Measurements from ENCODE around the gene CSNK1G2. TPM values are rescaled to one million over a fixed set of nuclear protein-coding genes. Genes with fewer than 3 reads are reported as not detected.

CSNK1G2 gene
- total and polyA plus RNA-seq, 2 of the 13 experiments (the other 11 are each of a cell fraction or from before 2014, with no cell fraction given) = 53.8 to 72.5 TPM

DNA sequence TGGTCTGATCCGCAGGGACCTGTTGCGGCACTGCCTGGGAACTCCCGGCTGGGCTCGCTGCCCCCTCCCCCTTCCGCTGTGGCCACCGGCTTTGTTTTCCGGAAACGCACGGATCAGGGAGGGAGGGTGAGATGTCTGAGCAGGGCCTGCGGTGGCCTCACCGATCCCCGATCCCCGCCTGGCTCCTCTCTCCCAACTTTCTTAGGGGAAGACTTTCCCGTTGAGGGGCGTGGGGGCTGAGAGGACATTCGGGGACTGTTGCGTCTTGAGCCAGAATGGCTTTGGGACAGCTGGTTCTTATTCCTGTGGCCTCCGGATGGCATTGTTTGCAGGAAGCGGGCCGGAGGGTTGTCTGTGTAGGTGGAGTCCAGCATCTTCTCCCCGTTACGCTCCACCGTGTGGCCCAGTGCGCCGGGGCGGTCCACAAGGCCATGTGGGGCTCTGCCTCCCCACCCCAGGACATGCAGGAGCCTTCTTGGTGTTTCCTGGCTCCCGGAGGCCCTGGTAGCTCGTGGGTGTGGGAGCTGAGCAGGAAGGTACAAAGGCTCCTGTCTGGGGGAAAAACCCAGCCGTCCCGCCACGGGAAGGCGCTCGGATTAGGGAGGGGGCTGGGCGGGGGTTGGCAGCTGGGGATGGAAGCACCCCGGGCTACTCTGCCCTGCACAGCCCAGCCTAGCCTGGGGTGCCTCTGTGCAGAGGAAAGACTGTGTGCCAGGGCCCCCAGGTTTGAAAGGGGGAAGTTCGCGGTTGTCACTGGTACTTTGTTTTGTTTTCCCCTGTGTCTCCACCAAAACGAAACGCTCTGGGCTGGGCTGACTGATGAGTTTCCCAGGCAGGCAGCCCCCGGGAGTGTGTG, 1.3 kb downstream of the CSNK1G2 start (continued):
- TF ChIP-seq ZNF496 (CRISPR knock-in tag; IDR thresholded peaks at IDR 0.05; ENCODE audit: insufficient replicate concordance) (no peak), ZNF292 (CRISPR knock-in tag; IDR thresholded peaks at IDR 0.05; ENCODE audit: borderline replicate concordance, low read depth) (peak; percentile 14; the same call in 1 of the 2 replicates), ADNP (CRISPR knock-in tag; IDR thresholded peaks at IDR 0.05) (no peak), TBL1XR1 (IDR thresholded peaks at IDR 0.05; ENCODE audit: borderline replicate concordance, low read length, partially characterized antibody) (no peak), KLF9 (CRISPR knock-in tag; IDR thresholded peaks at IDR 0.05; ENCODE audit: low read depth) (no peak), ETS1 (CRISPR knock-in tag; IDR thresholded peaks at IDR 0.05) (no peak), ZFAT (CRISPR knock-in tag; conservative IDR thresholded peaks at IDR 0.05) (no peak), ZNF781 (CRISPR knock-in tag; IDR thresholded peaks at IDR 0.05; ENCODE audit: borderline replicate concordance, not compliant biosample characterization) (no peak), HES4 (CRISPR knock-in tag; IDR thresholded peaks at IDR 0.05; ENCODE audit: borderline replicate concordance) (peak; percentile 26; the same call in 1 of the 2 replicates), NR3C1 (CRISPR knock-in tag; IDR thresholded peaks at IDR 0.05) (no peak), KAT8 (CRISPR knock-in tag; IDR thresholded peaks at IDR 0.05) (peak; percentile 62), NR2F6 (IDR thresholded peaks at IDR 0.05) (no peak), NR2F6 (CRISPR knock-in tag; IDR thresholded peaks at IDR 0.05) (0 out of 2 replicates have a peak, but pooled peaks have one; percentile 25), HMGXB4 (CRISPR knock-in tag; IDR thresholded peaks at IDR 0.05; ENCODE audit: borderline replicate concordance in 1 of 2, low read depth in 1 of 2) (peak; percentile 39 to 91; a peak in 3 of 4 replicates), TMF1 (CRISPR knock-in tag; IDR thresholded peaks at IDR 0.05; ENCODE audit: low read depth) (no peak), RARA (CRISPR knock-in tag; IDR thresholded peaks at IDR 0.05) (peak; percentile 24; the same call in 1 of the 2 replicates), PRPF4 (IDR thresholded peaks at IDR 0.05; ENCODE audit: low read depth, low read length, poor library complexity, severe bottlenecking) (no peak), FOXA3 (CRISPR knock-in tag; IDR thresholded peaks at IDR 0.05) (peak; percentile 35), HHEX (CRISPR knock-in tag; IDR thresholded peaks at IDR 0.05) (no peak), NCOA1 (CRISPR knock-in tag; IDR thresholded peaks at IDR 0.05) (no peak)
- TF ChIP-seq, protein P1, sequence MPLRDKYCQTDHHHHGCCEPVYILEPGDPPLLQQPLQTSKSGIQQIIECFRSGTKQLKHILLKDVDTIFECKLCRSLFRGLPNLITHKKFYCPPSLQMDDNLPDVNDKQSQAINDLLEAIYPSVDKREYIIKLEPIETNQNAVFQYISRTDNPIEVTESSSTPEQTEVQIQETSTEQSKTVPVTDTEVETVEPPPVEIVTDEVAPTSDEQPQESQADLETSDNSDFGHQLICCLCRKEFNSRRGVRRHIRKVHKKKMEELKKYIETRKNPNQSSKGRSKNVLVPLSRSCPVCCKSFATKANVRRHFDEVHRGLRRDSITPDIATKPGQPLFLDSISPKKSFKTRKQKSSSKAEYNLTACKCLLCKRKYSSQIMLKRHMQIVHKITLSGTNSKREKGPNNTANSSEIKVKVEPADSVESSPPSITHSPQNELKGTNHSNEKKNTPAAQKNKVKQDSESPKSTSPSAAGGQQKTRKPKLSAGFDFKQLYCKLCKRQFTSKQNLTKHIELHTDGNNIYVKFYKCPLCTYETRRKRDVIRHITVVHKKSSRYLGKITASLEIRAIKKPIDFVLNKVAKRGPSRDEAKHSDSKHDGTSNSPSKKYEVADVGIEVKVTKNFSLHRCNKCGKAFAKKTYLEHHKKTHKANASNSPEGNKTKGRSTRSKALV (CRISPR knock-in tag; IDR thresholded peaks at IDR 0.05) = no peak; the same call in 1 of the 2 replicates
- TF ChIP-seq, protein P2, sequence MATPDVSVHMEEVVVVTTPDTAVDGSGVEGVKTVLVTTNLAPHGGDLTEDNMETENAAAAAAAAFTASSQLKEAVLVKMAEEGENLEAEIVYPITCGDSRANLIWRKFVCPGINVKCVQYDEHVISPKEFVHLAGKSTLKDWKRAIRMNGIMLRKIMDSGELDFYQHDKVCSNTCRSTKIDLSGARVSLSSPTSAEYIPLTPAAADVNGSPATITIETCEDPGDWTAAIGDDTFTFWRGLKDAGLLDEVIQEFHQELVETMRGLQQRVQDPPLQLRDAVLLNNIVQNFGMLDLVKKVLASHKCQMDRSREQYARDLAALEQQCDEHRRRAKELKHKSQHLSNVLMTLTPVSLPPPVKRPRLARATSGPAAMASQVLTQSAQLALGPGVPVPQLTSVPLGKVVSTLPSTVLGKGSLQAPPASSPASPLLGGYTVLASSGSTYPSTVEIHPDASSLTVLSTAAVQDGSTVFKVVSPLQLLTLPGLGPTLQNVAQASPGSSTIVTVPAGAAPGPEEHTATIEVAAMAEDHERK (CRISPR knock-in tag; IDR thresholded peaks at IDR 0.05; ENCODE audit: low read depth) = no peak
- TF ChIP-seq, protein P3, sequence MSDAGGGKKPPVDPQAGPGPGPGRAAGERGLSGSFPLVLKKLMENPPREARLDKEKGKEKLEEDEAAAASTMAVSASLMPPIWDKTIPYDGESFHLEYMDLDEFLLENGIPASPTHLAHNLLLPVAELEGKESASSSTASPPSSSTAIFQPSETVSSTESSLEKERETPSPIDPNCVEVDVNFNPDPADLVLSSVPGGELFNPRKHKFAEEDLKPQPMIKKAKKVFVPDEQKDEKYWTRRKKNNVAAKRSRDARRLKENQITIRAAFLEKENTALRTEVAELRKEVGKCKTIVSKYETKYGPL (CRISPR knock-in tag; IDR thresholded peaks at IDR 0.05) = no peak
